ENCODE data around the gene KCNG4. TPM values are rescaled to one million over a fixed set of nuclear protein-coding genes. Genes with fewer than 3 reads are reported as not detected.

The KCNG4 gene
- polyA plus RNA-seq, 1 donor from 2014 or later, result not detected

DNA sequence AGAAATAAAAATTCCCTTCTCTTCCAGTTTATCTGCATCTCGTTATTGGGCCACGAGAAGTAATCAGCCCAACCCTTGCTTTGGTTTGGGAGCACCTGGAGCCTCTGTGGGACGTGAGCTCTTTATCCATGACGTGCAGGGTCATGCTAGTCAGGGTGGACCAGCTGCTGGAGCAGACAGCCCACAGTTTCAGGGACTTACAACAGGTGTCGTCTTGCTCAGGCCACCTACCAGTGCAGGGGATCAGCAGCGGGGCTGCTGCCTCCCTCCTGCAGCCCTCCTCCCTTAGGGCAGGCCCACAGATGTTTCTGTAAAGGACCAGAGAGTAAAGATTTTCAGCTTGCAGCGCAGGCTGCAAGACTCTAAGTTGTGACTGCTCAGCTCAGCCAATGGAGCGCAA lies 31.9 kb downstream of the KCNG4 start:
- Histone ChIP-seq H3K9me3 (ENCODE audit: low read length) (no peaks in the 10 kb centered on the region), H3K4me3 (ENCODE audit: low read length) (no peak overlapping the region), H3K9me2 (ENCODE audit: insufficient read depth, low read length) (no peaks in the 10 kb centered on the region), H3K27ac (ENCODE audit: low read length) (no peak overlapping the region), H3K4me2 (ENCODE audit: low read length) (no peak overlapping the region), H2AFZ (ENCODE audit: low read depth, low read length) (no peak overlapping the region), H4K20me1 (ENCODE audit: insufficient read depth) (no peaks in the 10 kb centered on the region), H3K27me3 (ENCODE audit: insufficient read depth, low read depth, low read length) (no peaks in the 10 kb centered on the region), H3K9ac (ENCODE audit: low read length) (no peak overlapping the region), H3F3A (ENCODE audit: insufficient read depth, low read length, poor library complexity, severe bottlenecking) (no peaks in the 10 kb centered on the region), H3K36me3 (ENCODE audit: insufficient read depth, low read length) (no peaks in the 10 kb centered on the region), H3K79me2 (replicated peaks; ENCODE audit: insufficient read depth, low read length) (no peaks in the 10 kb centered on the region)
- TF ChIP-seq POLR2AphosphoS5 (IDR thresholded peaks at IDR 0.05), result no peak
- no peak for TF ChIP-seq MXI1 (conservative IDR thresholded peaks at IDR 0.05; ENCODE audit: poor library complexity, severe bottlenecking)
- no peak for TF ChIP-seq EP300 (conservative IDR thresholded peaks at IDR 0.05; ENCODE audit: poor library complexity, severe bottlenecking)
- TF ChIP-seq SMC3 (conservative IDR thresholded peaks at IDR 0.05; ENCODE audit: poor library complexity), result no peak
- TF ChIP-seq, protein P1, sequence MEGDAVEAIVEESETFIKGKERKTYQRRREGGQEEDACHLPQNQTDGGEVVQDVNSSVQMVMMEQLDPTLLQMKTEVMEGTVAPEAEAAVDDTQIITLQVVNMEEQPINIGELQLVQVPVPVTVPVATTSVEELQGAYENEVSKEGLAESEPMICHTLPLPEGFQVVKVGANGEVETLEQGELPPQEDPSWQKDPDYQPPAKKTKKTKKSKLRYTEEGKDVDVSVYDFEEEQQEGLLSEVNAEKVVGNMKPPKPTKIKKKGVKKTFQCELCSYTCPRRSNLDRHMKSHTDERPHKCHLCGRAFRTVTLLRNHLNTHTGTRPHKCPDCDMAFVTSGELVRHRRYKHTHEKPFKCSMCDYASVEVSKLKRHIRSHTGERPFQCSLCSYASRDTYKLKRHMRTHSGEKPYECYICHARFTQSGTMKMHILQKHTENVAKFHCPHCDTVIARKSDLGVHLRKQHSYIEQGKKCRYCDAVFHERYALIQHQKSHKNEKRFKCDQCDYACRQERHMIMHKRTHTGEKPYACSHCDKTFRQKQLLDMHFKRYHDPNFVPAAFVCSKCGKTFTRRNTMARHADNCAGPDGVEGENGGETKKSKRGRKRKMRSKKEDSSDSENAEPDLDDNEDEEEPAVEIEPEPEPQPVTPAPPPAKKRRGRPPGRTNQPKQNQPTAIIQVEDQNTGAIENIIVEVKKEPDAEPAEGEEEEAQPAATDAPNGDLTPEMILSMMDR (IDR thresholded peaks at IDR 0.05; ENCODE audit: poor library complexity, severe bottlenecking), result no peak
- no peak for TF ChIP-seq EZH2 (IDR thresholded peaks at IDR 0.05; ENCODE audit: borderline replicate concordance, insufficient read depth, low read length, poor library complexity, severe bottlenecking)
- TF ChIP-seq, protein P2, sequence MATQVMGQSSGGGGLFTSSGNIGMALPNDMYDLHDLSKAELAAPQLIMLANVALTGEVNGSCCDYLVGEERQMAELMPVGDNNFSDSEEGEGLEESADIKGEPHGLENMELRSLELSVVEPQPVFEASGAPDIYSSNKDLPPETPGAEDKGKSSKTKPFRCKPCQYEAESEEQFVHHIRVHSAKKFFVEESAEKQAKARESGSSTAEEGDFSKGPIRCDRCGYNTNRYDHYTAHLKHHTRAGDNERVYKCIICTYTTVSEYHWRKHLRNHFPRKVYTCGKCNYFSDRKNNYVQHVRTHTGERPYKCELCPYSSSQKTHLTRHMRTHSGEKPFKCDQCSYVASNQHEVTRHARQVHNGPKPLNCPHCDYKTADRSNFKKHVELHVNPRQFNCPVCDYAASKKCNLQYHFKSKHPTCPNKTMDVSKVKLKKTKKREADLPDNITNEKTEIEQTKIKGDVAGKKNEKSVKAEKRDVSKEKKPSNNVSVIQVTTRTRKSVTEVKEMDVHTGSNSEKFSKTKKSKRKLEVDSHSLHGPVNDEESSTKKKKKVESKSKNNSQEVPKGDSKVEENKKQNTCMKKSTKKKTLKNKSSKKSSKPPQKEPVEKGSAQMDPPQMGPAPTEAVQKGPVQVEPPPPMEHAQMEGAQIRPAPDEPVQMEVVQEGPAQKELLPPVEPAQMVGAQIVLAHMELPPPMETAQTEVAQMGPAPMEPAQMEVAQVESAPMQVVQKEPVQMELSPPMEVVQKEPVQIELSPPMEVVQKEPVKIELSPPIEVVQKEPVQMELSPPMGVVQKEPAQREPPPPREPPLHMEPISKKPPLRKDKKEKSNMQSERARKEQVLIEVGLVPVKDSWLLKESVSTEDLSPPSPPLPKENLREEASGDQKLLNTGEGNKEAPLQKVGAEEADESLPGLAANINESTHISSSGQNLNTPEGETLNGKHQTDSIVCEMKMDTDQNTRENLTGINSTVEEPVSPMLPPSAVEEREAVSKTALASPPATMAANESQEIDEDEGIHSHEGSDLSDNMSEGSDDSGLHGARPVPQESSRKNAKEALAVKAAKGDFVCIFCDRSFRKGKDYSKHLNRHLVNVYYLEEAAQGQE (IDR thresholded peaks at IDR 0.05; ENCODE audit: borderline replicate concordance), result no peak
- TF ChIP-seq RAD21 (conservative IDR thresholded peaks at IDR 0.05), result no peak
- no peak for TF ChIP-seq TAF1 (IDR thresholded peaks at IDR 0.05; ENCODE audit: low read depth)

DNA sequence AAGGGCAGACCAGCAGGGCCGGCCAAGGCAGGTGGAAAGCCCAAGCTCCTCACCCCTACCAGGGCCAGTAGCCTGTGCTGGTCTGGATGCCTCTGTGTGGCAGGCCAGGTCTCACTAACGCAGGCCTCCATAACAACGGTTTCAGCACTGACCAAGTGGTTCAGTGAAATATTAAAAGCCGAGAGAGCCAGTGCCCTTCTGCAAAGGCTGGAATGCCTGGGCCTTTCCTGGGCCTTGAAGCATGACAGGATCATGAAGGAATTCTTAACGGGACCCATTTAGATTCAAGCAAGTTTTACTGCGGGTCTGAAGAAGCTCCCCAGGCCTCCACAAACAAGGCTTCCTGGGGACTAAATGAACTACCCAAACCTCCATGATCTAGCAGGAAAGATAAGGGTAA lies 32.6 kb downstream of the KCNG4 start:
- Histone ChIP-seq H3K27me3 (ENCODE audit: insufficient read depth, low read depth, low read length) (no peaks in the 10 kb centered on the region), H3K27ac (ENCODE audit: low read length) (no peak overlapping the region), H4K20me1 (ENCODE audit: insufficient read depth) (no peaks in the 10 kb centered on the region), H3K9me2 (ENCODE audit: insufficient read depth, low read length) (no peaks in the 10 kb centered on the region), H3K79me2 (replicated peaks; ENCODE audit: insufficient read depth, low read length) (no peaks in the 10 kb centered on the region), H3K4me2 (ENCODE audit: low read length) (no peak overlapping the region), H3F3A (ENCODE audit: insufficient read depth, low read length, poor library complexity, severe bottlenecking) (no peaks in the 10 kb centered on the region), H3K9ac (ENCODE audit: low read length) (no peak overlapping the region), H2AFZ (ENCODE audit: low read depth, low read length) (no peak overlapping the region), H3K4me3 (ENCODE audit: low read length) (no peak overlapping the region), H3K36me3 (ENCODE audit: insufficient read depth, low read length) (no peaks in the 10 kb centered on the region), H3K9me3 (ENCODE audit: low read length) (no peaks in the 10 kb centered on the region)
- TF ChIP-seq POLR2AphosphoS5 (IDR thresholded peaks at IDR 0.05) (no peak), EP300 (conservative IDR thresholded peaks at IDR 0.05; ENCODE audit: poor library complexity, severe bottlenecking) (no peak), MXI1 (conservative IDR thresholded peaks at IDR 0.05; ENCODE audit: poor library complexity, severe bottlenecking) (no peak), EZH2 (IDR thresholded peaks at IDR 0.05; ENCODE audit: borderline replicate concordance, insufficient read depth, low read length, poor library complexity, severe bottlenecking) (no peak), SMC3 (conservative IDR thresholded peaks at IDR 0.05; ENCODE audit: poor library complexity) (no peak), TAF1 (IDR thresholded peaks at IDR 0.05; ENCODE audit: low read depth) (no peak), RAD21 (conservative IDR thresholded peaks at IDR 0.05) (no peak)
- TF ChIP-seq, protein P1 (IDR thresholded peaks at IDR 0.05; ENCODE audit: poor library complexity, severe bottlenecking), result no peak

Measured in neural cell (in vitro differentiated cells).